Brain pericyte (primary cell): ENCODE measurements around the gene PPP4C.
"Not testable (repeated sequence)": the region's sequence is repeated elsewhere in the genome, so short reads cannot be mapped to it uniquely, and the experiment has no call there.

Experiments used
- DNase-seq: peaks from one replicate; pipeline ENCODE4 v3.0.0-alpha.2; 2012; ENCODE audit warnings: low read depth, low spot score

Gene PPP4C

DNA sequence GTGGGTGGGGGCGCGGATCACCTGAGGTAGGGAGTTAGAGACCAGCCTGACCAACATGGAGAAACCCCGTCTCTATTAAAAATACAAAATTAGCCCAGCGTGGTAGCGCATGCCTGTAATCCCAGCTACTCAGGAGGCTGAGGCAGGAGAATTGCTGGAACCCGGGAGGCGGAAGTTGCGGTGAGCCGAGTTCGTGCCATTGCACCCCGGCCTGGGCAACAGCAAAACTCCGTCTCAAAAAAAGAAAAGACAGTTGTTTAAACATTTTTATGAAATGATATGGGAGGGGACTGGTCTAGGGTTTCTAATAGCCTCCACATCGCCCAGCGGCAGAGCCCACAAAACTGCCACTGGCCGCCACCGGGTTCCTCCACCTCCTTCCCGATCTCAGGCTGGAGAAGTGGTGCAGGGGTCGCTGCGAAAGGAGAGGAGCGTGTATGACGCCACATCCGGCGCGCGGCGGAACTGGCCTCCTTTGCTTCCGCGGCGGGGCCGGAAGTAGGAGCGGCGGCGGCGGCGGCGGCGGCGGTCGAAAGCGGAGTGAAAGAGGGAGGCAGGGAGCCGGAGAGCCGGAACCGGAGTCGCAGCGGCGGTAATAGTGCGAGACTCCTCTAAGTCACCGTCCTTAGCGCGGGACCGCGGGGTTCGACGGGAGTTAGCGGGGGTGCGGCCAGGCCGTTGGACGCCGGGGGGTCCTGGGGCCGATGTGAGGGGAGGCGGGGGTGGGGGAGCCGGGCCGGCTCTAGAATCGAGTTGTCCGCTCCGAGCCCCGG is at the start of gene PPP4C:
TSS of gene PPP4C (plus strand) at position 492 of the 773 bp plus-strand sequence. CDS start 384 bp downstream, outside the sequence.
- DNase-seq, result peak; percentile 57

- DNase-seq, result no peak
Measured at GRCh38 chr16:30026449-30026848, 49.3 kb upstream of the PPP4C start.

- no peak for DNase-seq
Measured at GRCh38 chr16:30027588-30028437, 48.0 kb upstream of the PPP4C start.

GRCh38 chr16:30028438-30029076 is 47.2 kb upstream of the PPP4C start:
- no peak for DNase-seq

DNA sequence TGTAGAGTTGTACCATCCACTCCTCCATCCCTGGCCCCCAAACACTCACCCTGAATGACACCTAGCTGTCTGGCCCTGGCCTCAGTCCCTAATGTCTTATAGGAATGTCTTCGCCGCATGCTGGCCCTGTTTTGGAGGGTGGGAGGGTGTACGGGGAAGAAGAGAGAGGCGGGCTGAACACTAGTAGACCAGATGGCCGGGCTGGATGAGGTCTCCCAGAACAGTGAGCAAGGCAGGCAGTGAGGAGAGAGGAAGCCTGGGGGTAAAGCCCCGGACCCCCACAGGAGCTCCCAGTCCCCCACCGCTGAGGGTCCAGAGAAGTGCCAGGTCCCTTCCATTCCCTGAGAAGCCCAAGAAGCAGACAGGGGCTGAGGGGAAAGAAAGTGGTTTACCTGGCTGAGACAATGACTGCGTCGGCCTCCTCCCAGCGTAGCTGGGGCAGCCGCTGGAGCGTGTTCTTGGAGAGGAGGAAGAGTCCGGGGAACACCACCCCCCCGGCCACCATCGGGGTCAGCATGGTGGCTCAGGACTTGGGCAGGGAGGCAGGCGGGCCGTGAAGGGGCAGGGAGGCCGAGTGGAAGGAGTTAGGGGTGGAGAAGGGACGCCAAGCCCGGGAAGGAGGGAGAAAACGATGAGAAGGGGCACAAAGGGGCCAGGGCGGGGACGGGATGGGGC is 45.6 kb upstream of the PPP4C start:
- no peak for DNase-seq

GRCh38 chr16:30030841-30031413 is 44.9 kb upstream of the PPP4C start, which contains the start of gene TLCD3B:
TLCD3B (minus strand) TSS chr16:30031271; CDS start chr16:30030527, 744 bp downstream.
- DNase-seq, result no peak

GRCh38 chr16:30031477-30031918 is 44.3 kb upstream of the PPP4C start:
- no peak for DNase-seq

DNA sequence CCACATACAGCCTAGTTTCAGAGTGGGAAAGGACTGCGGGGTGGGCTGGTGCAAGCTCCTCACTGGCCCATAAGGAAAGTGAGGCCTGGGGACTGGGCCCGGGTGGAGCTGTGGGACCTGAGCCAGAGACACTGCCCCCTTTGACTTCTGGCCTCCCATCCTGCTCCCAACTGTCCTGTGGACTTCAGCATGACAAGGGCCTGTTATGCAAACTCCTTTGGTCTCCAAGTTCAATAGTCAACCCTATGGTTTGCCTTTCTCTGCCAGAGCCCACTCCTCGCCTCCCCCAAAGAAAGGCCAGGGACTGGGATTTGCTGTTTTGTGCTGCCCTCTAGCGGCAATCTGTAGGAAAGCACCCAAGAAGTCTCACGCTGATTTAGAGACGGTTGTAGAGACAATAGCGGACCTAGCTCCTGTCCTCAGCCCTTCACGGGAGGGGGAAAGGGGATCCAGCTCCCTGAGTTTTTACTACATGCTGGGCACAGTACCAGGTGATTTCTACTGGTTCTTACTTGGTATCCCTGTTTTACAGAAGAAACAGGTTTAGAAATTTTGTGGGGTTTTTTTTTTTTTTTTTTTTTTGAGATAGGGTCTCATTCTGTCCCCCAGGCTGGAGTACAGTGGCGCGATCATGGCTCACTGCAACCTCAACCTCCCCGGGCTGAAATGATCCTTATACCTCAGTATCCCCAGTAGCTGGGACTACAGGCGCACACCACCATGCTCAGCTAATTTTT is 43.5 kb upstream of the PPP4C start:
- no peak for DNase-seq

GRCh38 chr16:30033270-30033669 is 42.5 kb upstream of the PPP4C start:
- no peak for DNase-seq

DNA sequence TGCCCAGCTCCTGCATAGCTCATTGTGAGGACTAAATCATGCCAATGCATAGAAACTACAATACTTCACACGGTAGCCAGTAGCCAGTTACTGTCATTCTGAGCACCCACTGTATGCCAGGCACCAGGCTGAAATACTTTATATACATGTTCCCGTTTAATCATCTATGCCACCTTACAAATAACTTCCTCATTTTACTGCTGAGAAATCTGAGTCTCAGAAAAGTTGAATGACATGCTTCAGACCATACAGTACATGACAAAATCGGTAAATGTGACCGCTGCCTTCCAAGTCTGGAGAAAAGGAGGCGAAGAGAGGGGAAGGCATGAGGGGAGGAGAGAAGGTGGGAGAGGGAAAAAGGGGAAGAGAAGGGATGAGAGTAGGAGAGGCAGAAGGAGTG is 35.6 kb upstream of the PPP4C start:
- DNase-seq, result no peak

- DNase-seq, result not testable (repeated sequence)
Measured at GRCh38 chr16:30040690-30041089, 35.1 kb upstream of the PPP4C start.

DNA sequence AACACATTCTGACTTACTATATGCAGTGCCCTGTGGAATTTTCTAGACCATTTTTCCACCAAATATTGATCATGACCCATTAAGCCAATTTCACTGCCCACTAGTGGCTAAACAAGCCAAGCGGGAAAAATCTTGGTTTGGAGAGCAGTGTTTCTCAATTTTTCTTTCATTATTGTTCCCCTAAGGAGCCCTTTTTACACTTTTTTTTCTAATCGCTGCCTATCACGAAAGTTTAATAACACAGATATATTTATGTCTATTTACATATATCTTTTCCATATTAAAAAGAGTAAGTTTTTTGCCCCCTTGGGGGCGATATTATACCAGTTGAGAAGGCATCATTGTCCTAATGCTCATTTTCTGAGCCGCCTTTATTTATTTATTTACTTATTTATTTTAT is 34.0 kb upstream of the PPP4C start:
- no peak for DNase-seq

DNA sequence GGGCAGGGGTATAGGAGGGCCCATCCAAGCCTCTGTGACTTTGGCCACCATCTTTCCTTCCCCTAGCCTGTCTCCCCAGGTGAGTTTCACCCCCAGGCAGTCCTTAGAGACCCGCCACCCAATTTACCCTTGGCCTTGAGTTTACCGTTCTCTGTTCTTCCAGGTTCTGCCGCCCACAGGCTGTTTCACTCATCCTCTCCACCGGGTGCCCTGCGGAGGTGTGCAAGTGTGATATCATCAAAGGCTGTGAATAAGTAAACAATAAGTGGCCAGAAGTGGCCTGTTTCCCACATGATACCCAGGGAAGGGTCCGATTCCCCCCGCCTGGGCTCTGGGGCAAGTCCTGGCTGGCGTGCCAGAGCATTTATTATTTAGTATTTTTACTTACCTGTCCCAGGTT is 29.6 kb upstream of the PPP4C start:
- no peak for DNase-seq

- no peak for DNase-seq
Measured at GRCh38 chr16:30046588-30046987, 29.2 kb upstream of the PPP4C start.

DNA sequence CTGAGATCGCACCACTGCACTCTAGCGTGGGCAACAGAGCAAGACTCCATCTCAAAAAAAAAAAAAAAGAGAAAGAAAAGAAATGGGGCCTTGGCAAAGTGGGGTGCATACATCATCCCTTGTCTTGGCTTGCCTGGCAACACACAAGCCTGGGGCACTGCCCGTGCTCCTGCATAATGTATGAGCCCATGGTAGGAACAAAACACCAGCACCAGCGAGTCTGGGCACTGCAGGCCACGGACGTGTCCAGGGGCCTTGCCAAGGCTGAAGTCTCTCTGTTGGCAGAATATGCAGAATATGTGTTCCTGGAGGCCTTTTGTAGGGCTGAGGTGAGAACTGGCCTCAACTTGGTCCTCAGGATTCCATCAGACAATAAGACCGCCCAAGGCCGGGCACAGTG is 25.9 kb upstream of the PPP4C start:
- DNase-seq, result no peak

DNA sequence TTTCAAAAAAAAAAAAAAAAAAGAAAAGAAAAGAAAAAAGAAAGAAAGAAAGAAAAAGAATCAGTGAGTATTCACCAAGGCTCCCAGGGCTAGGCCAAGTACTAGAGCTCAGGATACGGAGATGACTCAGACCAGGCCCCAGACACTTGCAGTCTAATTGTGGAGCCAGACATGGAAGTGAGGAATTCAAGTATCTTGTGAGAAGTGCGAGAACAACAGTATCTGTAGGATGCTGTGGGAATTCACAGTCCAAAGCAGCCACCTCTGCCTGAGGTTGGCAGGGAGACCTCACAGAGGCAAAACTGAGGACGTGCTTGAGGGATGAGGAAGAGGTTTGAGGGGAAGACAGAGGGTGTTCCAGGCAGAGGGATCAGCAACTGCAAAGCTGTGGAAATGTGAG is 24.3 kb upstream of the PPP4C start:
- no peak for DNase-seq

- DNase-seq, result peak; percentile 47
Measured at GRCh38 chr16:30052671-30053372, 23.0 kb upstream of the PPP4C start.

GRCh38 chr16:30053376-30054015 is 22.3 kb upstream of the PPP4C start:
- no peak for DNase-seq

DNA sequence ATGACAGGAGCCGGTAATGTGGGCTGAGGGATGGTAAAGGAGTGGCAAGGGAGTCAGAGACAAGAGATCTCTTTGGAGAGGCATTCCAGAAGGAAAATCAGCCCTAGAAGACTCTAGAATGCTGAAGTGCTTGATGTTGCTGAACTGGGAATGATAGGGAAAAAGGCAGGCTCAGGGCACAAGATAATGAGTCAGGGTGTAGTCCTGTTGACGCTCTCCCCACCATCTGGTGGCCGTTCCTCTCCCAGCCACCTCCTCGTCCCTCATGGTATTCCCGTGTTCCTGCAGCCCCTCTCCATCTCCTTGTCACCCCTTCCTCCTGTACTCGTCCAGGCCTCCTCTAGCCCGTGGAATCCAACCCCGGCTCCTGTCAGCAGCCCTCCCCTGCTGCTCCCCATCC is 21.3 kb upstream of the PPP4C start:
- DNase-seq, result no peak
